ENCODE measurements around the gene PTCD2. TPM values are rescaled to one million over a fixed set of nuclear protein-coding genes. Genes with fewer than 3 reads are reported as not detected.

PTCD2 gene
- total and polyA plus RNA-seq, 2 donors (not counting 1 experiment from before 2014, with no cell fraction given) = 10.3 to 15.9 TPM

- no peaks in the 10 kb centered on the region for H4K20me1 ChIP-seq (ENCODE audit: control insufficient read depth, extremely low read depth, insufficient read depth, low read length)
- H3K9me3 ChIP-seq (ENCODE audit: control insufficient read depth, insufficient read depth, low read depth, low read length) = no peaks in the 10 kb centered on the region
- H3K79me2 ChIP-seq (ENCODE audit: control insufficient read depth, insufficient read depth, low read length) = no peaks in the 10 kb centered on the region
- no peak for TF ChIP-seq CTCF (conservative IDR thresholded peaks at IDR 0.05 in 1 of 2, IDR thresholded peaks at IDR 0.05 in 1 of 2; ENCODE audit: low read depth in 1 of 2, low read length in 2 of 2)
- no peak for TF ChIP-seq EZH2 (IDR thresholded peaks at IDR 0.05; ENCODE audit: low read length, missing control alignments)
- no peak overlapping the region for H3K27ac ChIP-seq (ENCODE audit: insufficient read depth, low read length)
- H3K4me3 ChIP-seq (replicated peaks in 1 of 4; ENCODE audit: control extremely low read depth in 1 of 4, insufficient read depth in 1 of 4, low read depth in 3 of 4, low read length in 4 of 4) = no peak overlapping the region
- H3K9ac ChIP-seq (ENCODE audit: insufficient read depth, low read length) = no peak overlapping the region
- no peak for DNase-seq (ENCODE audit: low read depth in 2 of 2)
- no peak overlapping the region for H2AFZ ChIP-seq (ENCODE audit: low read length)
- H3K4me1 ChIP-seq (ENCODE audit: control insufficient read depth, extremely low read depth, insufficient read depth, low read length) = peaks cover 4% of the 10 kb centered on the region
- no peak overlapping the region for H3K4me2 ChIP-seq (ENCODE audit: extremely low read depth, insufficient read depth, low read length)
- no peaks in the 10 kb centered on the region for H3K27me3 ChIP-seq (ENCODE audit: control insufficient read depth, insufficient read depth, low read length)
- H3K36me3 ChIP-seq (ENCODE audit: control insufficient read depth, insufficient read depth, low read length) = no peaks in the 10 kb centered on the region
Measured at GRCh38 chr5:72374844-72375243, 54.7 kb downstream of the PTCD2 start.

- Histone ChIP-seq H3K9me3 (ENCODE audit: control insufficient read depth, insufficient read depth, low read depth, low read length) (no peaks in the 10 kb centered on the region), H3K79me2 (ENCODE audit: control insufficient read depth, insufficient read depth, low read length) (no peaks in the 10 kb centered on the region), H4K20me1 (ENCODE audit: control insufficient read depth, extremely low read depth, insufficient read depth, low read length) (no peaks in the 10 kb centered on the region), H3K4me1 (ENCODE audit: control insufficient read depth, extremely low read depth, insufficient read depth, low read length) (peaks cover 5% of the 10 kb centered on the region), H3K4me3 (replicated peaks in 1 of 4; ENCODE audit: control extremely low read depth in 1 of 4, insufficient read depth in 1 of 4, low read depth in 3 of 4, low read length in 4 of 4) (no peak overlapping the region), H3K27me3 (ENCODE audit: control insufficient read depth, insufficient read depth, low read length) (no peaks in the 10 kb centered on the region), H3K27ac (ENCODE audit: insufficient read depth, low read length) (no peak overlapping the region), H2AFZ (ENCODE audit: low read length) (no peak overlapping the region), H3K9ac (ENCODE audit: insufficient read depth, low read length) (no peak overlapping the region), H3K4me2 (ENCODE audit: extremely low read depth, insufficient read depth, low read length) (no peak overlapping the region), H3K36me3 (ENCODE audit: control insufficient read depth, insufficient read depth, low read length) (no peaks in the 10 kb centered on the region)
- TF ChIP-seq EZH2 (IDR thresholded peaks at IDR 0.05; ENCODE audit: low read length, missing control alignments) (no peak), CTCF (conservative IDR thresholded peaks at IDR 0.05 in 1 of 2, IDR thresholded peaks at IDR 0.05 in 1 of 2; ENCODE audit: low read depth in 1 of 2, low read length in 2 of 2) (no peak)
- no peak for DNase-seq (ENCODE audit: low read depth in 2 of 2)
Measured at GRCh38 chr5:72376381-72376780, 56.2 kb downstream of the PTCD2 start.

GRCh38 chr5:72377910-72378638, 57.9 kb downstream of the PTCD2 start:
- no peak overlapping the region for H3K4me2 ChIP-seq (ENCODE audit: extremely low read depth, insufficient read depth, low read length)

More at GRCh38 chr5:72377910-72378638, 57.9 kb downstream of the PTCD2 start:
- no peak overlapping the region for H3K4me3 ChIP-seq (replicated peaks in 1 of 4; ENCODE audit: control extremely low read depth in 1 of 4, insufficient read depth in 1 of 4, low read depth in 3 of 4, low read length in 4 of 4)
- DNase-seq (ENCODE audit: low read depth in 2 of 2) = peak in 1 of 2 donors; percentile 39
- H3K36me3 ChIP-seq (ENCODE audit: control insufficient read depth, insufficient read depth, low read length) = no peaks in the 10 kb centered on the region
- H3K79me2 ChIP-seq (ENCODE audit: control insufficient read depth, insufficient read depth, low read length) = no peaks in the 10 kb centered on the region
- H3K4me1 ChIP-seq (ENCODE audit: control insufficient read depth, extremely low read depth, insufficient read depth, low read length) = peaks cover 5% of the 10 kb centered on the region
- H3K27ac ChIP-seq (ENCODE audit: insufficient read depth, low read length) = no peak overlapping the region
- no peaks in the 10 kb centered on the region for H3K27me3 ChIP-seq (ENCODE audit: control insufficient read depth, insufficient read depth, low read length)
- no peak overlapping the region for H3K9ac ChIP-seq (ENCODE audit: insufficient read depth, low read length)
- no peak overlapping the region for H2AFZ ChIP-seq (ENCODE audit: low read length)
- no peaks in the 10 kb centered on the region for H3K9me3 ChIP-seq (ENCODE audit: control insufficient read depth, insufficient read depth, low read depth, low read length)
- no peaks in the 10 kb centered on the region for H4K20me1 ChIP-seq (ENCODE audit: control insufficient read depth, extremely low read depth, insufficient read depth, low read length)
- TF ChIP-seq EZH2 (IDR thresholded peaks at IDR 0.05; ENCODE audit: low read length, missing control alignments) (no peak), CTCF (conservative IDR thresholded peaks at IDR 0.05 in 1 of 2, IDR thresholded peaks at IDR 0.05 in 1 of 2; ENCODE audit: low read depth in 1 of 2, low read length in 2 of 2) (no peak)
